ENCODE measurements around the gene CREBRF.

CREBRF gene

GRCh38 chr5:173158366-173158765, 102.2 kb downstream of the CREBRF start:
- DNase-seq = no peak

GRCh38 chr5:173159256-173159655, 103.1 kb downstream of the CREBRF start:
- no peak for DNase-seq

GRCh38 chr5:173161148-173161547, 105.0 kb downstream of the CREBRF start:
- no peak for DNase-seq

GRCh38 chr5:173163219-173163618, 107.1 kb downstream of the CREBRF start:
- no peak for DNase-seq

GRCh38 chr5:173165177-173166016, 109.2 kb downstream of the CREBRF start:
- DNase-seq = no peak

GRCh38 chr5:173172166-173172565, 116.0 kb downstream of the CREBRF start:
- no peak for DNase-seq

GRCh38 chr5:173175523-173175922, 119.4 kb downstream of the CREBRF start:
- no peak for DNase-seq

GRCh38 chr5:173178369-173178910, 122.3 kb downstream of the CREBRF start:
- no peak for DNase-seq

GRCh38 chr5:173180331-173180730, 124.2 kb downstream of the CREBRF start:
- DNase-seq = no peak

- DNase-seq = no peak
These were observed 131.0 kb downstream of the CREBRF start for GRCh38 chr5:173187054-173187743.

- DNase-seq = no peak
These were observed 132.1 kb downstream of the CREBRF start for GRCh38 chr5:173188280-173188679.

All from activated gamma-delta T cell (primary cell).